DMS153 treated with DMSO at 0.1 percent for 48 hours (cell line): ENCODE data around the gene MCF2L.
"Not testable (repeated sequence)": the region's sequence is repeated elsewhere in the genome, so short reads cannot be mapped to it uniquely, and the experiment has no call there.

Source experiments
- DNase-seq: peaks from one replicate; lab custom pipeline; 2025; ENCODE audit not compliant: unreplicated experiment; lab: John Stamatoyannopoulos, UW

MCF2L gene

GRCh38 chr13:113029487-113030258, 60.7 kb downstream of the MCF2L start:
- no peak for DNase-seq

DNA sequence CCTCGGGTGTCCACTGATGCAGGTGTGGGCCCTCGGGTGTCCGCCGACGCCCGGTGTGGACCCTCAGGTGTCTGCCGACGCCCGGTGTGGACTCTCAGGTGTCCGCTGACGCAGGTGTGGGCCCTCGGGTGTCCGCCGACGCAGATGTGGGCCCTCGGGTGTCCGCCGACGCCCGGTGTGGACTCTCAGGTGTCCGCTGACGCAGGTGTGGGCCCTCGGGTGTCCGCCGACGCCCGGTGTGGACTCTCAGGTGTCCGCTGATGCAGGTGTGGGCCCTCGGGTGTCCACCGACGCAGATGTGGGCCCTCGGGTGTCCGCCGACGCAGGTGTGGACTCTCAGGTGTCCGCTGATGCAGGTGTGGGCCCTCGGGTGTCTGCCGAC, 61.2 kb downstream of the MCF2L start:
- DNase-seq: not testable (repeated sequence)

DNA sequence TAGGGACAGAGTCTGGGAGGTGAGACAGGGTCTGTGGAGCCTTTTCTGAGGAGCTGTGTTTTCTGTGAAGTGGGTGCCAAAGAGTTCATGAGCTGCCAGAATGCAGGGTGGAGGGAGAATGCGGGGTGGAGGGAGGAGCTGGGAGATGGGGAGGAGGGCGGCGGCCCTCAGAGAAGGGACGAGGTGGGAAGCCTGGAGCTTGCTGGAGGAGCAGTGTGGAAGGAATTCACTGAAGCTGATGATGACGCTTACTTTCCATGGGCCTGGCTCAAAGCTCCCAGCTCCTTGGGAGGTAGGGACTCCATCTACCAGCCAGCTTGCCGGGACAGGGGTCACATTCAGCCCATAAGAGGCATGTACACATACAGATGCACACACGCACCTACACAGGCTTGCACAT, 62.5 kb downstream of the MCF2L start:
- DNase-seq: no peak

- DNase-seq: no peak
Observed at GRCh38 chr13:113032291-113032690, 63.3 kb downstream of the MCF2L start.

GRCh38 chr13:113033054-113033850, 64.2 kb downstream of the MCF2L start:
- DNase-seq: no peak

DNA sequence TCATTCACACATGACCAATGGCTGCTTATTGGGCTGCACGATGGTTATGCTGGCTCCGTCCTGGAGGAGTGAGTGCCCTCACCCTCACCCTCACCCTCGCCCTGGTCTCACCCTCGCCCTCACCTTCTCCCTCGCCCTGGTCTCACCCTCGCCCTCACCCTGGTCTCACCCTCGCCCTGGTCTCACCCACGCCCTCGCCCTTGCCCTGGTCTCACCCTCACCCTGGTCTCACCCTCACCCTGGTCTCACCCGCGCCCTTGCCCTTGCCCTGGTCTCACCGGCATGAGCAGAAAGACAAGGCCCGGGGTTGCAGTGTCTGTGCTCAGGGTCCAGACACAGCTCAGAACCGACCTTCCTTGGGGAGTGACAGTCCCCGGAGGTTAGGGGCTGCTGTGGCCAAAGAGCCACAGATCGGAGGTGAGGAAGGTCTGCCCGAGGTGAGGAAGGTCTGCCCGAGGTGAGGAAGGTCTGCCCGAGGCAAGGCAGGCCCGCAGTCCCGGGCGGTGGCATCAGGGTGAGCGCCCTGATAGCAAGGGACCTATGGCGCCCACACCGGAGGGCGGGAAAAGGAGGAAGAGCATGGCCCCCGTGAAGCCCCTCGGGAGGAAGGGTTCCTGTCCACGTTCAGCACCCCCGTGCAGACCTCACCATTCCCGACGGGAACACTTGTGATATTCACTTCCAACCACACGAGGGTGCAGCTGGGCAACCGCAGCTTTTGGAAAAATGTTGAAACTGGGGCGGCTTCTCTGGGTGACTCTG, 65.6 kb downstream of the MCF2L start:
- no peak for DNase-seq

DNA sequence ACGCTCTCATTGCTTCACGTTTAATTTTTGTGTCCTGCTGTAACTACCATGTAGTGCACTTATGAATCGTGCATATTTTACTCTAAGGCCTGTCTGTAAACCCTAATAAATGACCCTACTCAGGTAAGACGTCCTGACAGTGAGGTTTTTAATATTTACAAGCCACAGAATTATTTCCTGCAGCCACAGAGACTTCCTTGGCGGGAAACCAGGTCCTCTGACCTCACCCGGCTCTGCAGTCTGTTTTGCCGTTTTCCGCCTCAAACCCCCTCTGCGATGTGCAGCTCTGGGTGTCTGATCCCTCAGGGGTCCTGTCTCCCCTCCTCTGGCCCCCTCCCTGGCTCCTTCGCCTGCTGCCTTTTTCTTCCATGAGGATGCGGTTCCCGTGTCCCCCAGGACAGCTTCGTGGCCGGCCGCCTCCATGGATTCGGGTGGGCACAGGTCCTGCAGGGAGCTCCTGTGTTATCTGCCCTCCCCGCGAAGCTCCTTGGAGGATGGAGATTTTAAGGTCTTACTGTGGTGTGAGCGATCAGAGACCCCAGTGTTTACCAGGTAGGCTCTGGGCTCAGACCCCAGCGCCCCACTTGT, 66.3 kb downstream of the MCF2L start:
- no peak for DNase-seq

GRCh38 chr13:113036401-113036800, 67.4 kb downstream of the MCF2L start:
- DNase-seq: no peak

- DNase-seq: no peak
Observed at GRCh38 chr13:113040031-113040430, 71.0 kb downstream of the MCF2L start.

DNA sequence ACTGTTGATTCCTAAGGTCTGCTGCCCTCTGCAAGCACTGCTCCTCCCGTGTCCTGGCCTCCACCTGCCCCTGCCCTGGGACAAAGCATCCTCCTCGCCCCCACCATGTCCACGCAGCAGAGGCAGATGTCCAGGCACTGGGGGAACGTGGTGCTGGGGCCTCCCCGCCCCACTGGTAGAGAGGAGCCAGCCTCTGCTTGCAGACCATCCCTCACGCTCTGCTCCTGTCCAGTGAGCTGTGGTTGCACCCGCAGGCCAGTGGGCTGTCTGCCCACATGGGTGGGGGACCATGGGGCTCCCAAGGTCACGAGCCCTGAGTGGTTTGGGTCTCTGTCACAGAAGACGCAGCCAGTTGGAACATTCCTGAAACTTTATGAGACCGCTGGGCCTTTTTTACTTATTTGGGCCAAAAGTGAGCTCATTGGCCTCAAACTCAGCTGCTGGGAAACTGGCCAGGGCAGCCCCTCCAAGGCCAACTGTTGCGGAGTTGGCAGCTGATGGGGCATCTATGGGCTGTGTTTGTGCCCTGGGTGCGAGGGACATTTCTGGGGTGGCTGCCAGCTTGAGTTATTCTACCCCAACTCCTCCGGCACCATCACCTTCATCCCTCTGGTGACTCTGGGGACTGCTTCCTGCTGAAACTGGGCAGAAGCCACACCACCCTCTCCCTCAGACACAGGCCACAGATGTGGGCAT, 71.7 kb downstream of the MCF2L start:
- no peak for DNase-seq

- DNase-seq: no peak
Observed at GRCh38 chr13:113041293-113041690, 72.3 kb downstream of the MCF2L start.

GRCh38 chr13:113041896-113042295, 72.9 kb downstream of the MCF2L start:
- no peak for DNase-seq

- DNase-seq: no peak
Observed at GRCh38 chr13:113042456-113042855, 73.4 kb downstream of the MCF2L start.

- no peak for DNase-seq
Observed at GRCh38 chr13:113043001-113043630, 74.1 kb downstream of the MCF2L start.

DNA sequence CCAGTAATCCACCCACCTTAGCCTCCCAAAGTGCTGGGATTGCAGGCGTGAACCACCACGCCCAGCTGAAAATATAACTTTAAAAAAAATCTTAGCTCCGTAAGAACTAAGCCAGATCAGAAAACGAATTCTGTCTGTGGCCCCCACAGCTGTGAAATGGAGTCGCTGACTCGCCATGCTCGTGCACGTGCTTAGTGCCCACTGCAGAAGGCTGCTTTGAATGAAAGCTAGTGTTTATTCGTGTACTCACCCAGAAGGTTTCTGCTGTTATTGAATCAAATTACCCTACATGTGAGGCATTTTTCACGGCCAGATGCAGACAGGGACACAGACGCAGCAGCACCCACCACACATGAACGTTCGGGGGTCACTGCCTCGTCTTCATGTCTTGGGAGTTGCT, 74.9 kb downstream of the MCF2L start:
- DNase-seq: no peak

DNA sequence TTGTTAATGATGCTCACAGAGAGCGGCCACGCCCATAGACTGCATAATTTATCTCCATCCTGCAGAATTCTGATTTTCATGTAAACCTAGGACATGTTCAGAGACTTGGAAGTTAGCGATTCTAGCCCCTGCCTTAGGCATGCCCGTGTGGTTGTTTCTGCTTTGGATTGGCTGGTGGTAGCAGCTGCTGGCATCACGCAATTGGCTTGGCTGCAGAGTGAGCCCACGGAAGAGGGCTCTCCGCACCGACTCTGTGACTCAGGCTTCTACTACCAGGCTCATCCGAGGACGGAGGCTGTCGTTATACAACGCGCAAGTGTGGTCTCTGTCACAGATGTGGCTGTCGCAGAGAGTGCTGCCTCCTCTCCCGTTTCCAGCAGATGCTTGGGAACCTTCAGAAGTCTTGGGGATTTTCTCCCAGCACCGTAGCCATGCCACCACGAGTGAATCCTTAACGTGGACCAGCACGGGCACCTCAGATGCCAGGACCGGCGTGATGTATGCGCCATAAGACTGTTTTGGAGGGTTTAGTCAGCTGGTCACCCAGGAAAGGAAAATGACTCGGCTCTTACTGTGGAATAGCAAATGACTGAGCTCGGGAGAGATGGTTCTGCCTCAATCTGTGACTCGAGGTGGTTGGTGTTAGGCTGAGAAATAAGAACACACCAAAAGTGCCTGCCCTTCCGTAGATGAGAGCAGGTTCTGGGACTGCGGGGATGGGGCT, 75.5 kb downstream of the MCF2L start:
- no peak for DNase-seq

GRCh38 chr13:113045251-113046127, 76.5 kb downstream of the MCF2L start:
- DNase-seq: no peak

- no peak for DNase-seq
Observed at GRCh38 chr13:113046128-113046882, 77.3 kb downstream of the MCF2L start.
